ENCODE results near the gene CTNNAL1. TPM values are rescaled to one million over a fixed set of nuclear protein-coding genes. Genes with fewer than 3 reads are reported as not detected.

Gene CTNNAL1
- total RNA-seq, 2 experiments from 2014 or later: 4.9 to 5.3 TPM

GRCh38 chr9:108994695-108995094, 18.6 kb downstream of the CTNNAL1 start:
- Mint-ChIP-seq H3K36me3 (ENCODE audit: low read depth) (no peaks in the 10 kb centered on the region), H3K27me3 (no peaks in the 10 kb centered on the region), H3K27ac (no peak overlapping the region), H3K4me1 (ENCODE audit: low read depth) (peaks cover 8% of the 10 kb centered on the region), H3K9me3 (no peaks in the 10 kb centered on the region), H3K4me3 (no peak overlapping the region)
- H3K4me3 ChIP-seq (ENCODE audit: low read length): no peak overlapping the region
- H3K27ac ChIP-seq (ENCODE audit: low read depth in 1 of 2, low read length in 2 of 2): no peak overlapping the region
- DNase-seq (peak in 2 of 14 experiments; percentile 9 to 15), ATAC-seq (ENCODE audit: poor library complexity) (no peak)
- no peaks in the 10 kb centered on the region for H3K27me3 ChIP-seq (ENCODE audit: control insufficient read depth in 1 of 2, insufficient read depth in 2 of 2, low read length in 2 of 2)
- no peak for TF ChIP-seq CTCF (IDR thresholded peaks at IDR 0.05)
- POLR2A ChIA-PET: no interaction called here
- peaks cover 5% of the 10 kb centered on the region for H3K4me1 ChIP-seq (ENCODE audit: insufficient read depth, low read length)
- H3K36me3 ChIP-seq (ENCODE audit: insufficient read depth, low read length): no peaks in the 10 kb centered on the region
- intact Hi-C loops (cut with DNase I, micrococcal nuclease): no loop called here
- CTCF ChIA-PET: no interaction called here
- H3K9me3 ChIP-seq (ENCODE audit: control insufficient read depth in 1 of 2, insufficient read depth in 1 of 2, low read length in 2 of 2): no peaks in the 10 kb centered on the region

GRCh38 chr9:108991479-108991878, 21.8 kb downstream of the CTNNAL1 start:
- no peaks in the 10 kb centered on the region for H3K9me3 ChIP-seq (ENCODE audit: control insufficient read depth in 1 of 2, insufficient read depth in 1 of 2, low read length in 2 of 2)
- no peak overlapping the region for H3K4me3 ChIP-seq (ENCODE audit: low read length)
- no peak for ATAC-seq (ENCODE audit: poor library complexity)
- POLR2A ChIA-PET: no interaction called here
- H3K27ac ChIP-seq (ENCODE audit: low read depth in 1 of 2, low read length in 2 of 2): no peak overlapping the region
- no peaks in the 10 kb centered on the region for H3K36me3 ChIP-seq (ENCODE audit: insufficient read depth, low read length)
- no peaks in the 10 kb centered on the region for H3K36me3 Mint-ChIP-seq (ENCODE audit: low read depth)
- H3K9me3 Mint-ChIP-seq: no peaks in the 10 kb centered on the region
- no peaks in the 10 kb centered on the region for H3K27me3 ChIP-seq (ENCODE audit: control insufficient read depth in 1 of 2, insufficient read depth in 2 of 2, low read length in 2 of 2)
- H3K27ac Mint-ChIP-seq: no peak overlapping the region
- TF ChIP-seq CTCF (IDR thresholded peaks at IDR 0.05): no peak
- H3K4me3 Mint-ChIP-seq: no peak overlapping the region
- CTCF ChIA-PET: no interaction called here
- peaks cover 8% of the 10 kb centered on the region for H3K4me1 Mint-ChIP-seq (ENCODE audit: low read depth)
- H3K27me3 Mint-ChIP-seq: no peaks in the 10 kb centered on the region
- intact Hi-C loops (cut with DNase I, micrococcal nuclease): no loop called here
- peaks cover 5% of the 10 kb centered on the region for H3K4me1 ChIP-seq (ENCODE audit: insufficient read depth, low read length)
- DNase-seq: no peak

GRCh38 chr9:108983885-108984284, 29.4 kb downstream of the CTNNAL1 start:
- H3K4me3 ChIP-seq (ENCODE audit: low read length): no peak overlapping the region
- H3K27ac Mint-ChIP-seq: no peak overlapping the region
- no peaks in the 10 kb centered on the region for H3K4me1 Mint-ChIP-seq (ENCODE audit: low read depth)
- DNase-seq (no peak), ATAC-seq (ENCODE audit: poor library complexity) (no peak)
- H3K4me3 Mint-ChIP-seq: no peak overlapping the region
- no peaks in the 10 kb centered on the region for H3K4me1 ChIP-seq (ENCODE audit: insufficient read depth, low read length)
- H3K36me3 Mint-ChIP-seq (ENCODE audit: low read depth): no peaks in the 10 kb centered on the region
- H3K9me3 Mint-ChIP-seq: no peaks in the 10 kb centered on the region
- CTCF ChIA-PET: interaction anchor here (1.1 kb wide), 1 partner anchor 15 kb away, joined by 3 read pairs; no protein-coding TSS in a partner anchor
- H3K9me3 ChIP-seq (ENCODE audit: control insufficient read depth in 1 of 2, insufficient read depth in 1 of 2, low read length in 2 of 2): no peaks in the 10 kb centered on the region
- POLR2A ChIA-PET: no interaction called here
- no peaks in the 10 kb centered on the region for H3K36me3 ChIP-seq (ENCODE audit: insufficient read depth, low read length)
- H3K27ac ChIP-seq (ENCODE audit: low read depth in 1 of 2, low read length in 2 of 2): no peak overlapping the region
- intact Hi-C loops (cut with DNase I, micrococcal nuclease): no loop called here
- no peaks in the 10 kb centered on the region for H3K27me3 ChIP-seq (ENCODE audit: control insufficient read depth in 1 of 2, insufficient read depth in 2 of 2, low read length in 2 of 2)
- TF ChIP-seq CTCF (IDR thresholded peaks at IDR 0.05): no peak
- H3K27me3 Mint-ChIP-seq: no peaks in the 10 kb centered on the region
